ENCODE data around the gene MYO1D.

DNA sequence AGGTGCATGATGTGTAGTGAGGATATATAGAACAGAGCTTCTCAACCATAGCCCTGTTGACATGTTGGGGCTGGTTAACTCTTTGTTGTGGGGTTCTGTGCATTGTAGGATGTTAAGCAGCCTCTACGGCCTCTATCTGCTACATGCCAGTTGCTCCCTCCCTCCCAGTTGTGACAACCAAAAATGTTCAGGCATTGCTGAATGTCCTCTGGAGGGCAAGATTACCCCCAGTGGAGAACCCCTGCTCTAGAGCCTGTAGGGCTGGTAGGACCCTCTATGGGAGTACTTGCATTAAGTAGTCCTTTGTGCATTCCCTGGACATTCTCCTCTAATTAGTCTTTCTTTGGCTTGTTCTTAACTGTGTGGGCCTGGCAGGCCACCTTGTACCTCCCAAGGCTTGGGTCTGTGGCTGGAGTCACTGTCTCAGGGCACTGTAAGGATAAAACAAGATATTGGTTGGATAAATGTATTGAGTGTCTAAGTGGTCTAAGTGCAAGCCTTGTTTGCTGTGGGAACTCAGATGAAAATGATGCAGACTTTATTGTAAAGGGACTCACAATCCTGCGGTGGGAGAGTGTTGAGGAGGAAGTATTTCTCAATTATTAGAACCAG lies 19.8 kb upstream of the MYO1D start:
- TF ChIP-seq, protein P1, sequence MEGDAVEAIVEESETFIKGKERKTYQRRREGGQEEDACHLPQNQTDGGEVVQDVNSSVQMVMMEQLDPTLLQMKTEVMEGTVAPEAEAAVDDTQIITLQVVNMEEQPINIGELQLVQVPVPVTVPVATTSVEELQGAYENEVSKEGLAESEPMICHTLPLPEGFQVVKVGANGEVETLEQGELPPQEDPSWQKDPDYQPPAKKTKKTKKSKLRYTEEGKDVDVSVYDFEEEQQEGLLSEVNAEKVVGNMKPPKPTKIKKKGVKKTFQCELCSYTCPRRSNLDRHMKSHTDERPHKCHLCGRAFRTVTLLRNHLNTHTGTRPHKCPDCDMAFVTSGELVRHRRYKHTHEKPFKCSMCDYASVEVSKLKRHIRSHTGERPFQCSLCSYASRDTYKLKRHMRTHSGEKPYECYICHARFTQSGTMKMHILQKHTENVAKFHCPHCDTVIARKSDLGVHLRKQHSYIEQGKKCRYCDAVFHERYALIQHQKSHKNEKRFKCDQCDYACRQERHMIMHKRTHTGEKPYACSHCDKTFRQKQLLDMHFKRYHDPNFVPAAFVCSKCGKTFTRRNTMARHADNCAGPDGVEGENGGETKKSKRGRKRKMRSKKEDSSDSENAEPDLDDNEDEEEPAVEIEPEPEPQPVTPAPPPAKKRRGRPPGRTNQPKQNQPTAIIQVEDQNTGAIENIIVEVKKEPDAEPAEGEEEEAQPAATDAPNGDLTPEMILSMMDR (IDR thresholded peaks at IDR 0.05): no peak
- no peak for TF ChIP-seq POLR2AphosphoS5 (IDR thresholded peaks at IDR 0.05)
- TF ChIP-seq EP300 (IDR thresholded peaks at IDR 0.05): no peak
- TF ChIP-seq POLR2A (IDR thresholded peaks at IDR 0.05): no peak

Measured in suprapubic skin (tissue), 4 donors.